ENCODE data around the gene CTR9. TPM values are rescaled to one million over a fixed set of nuclear protein-coding genes. Genes with fewer than 3 reads are reported as not detected.

Gene CTR9
- total RNA-seq, 1 donor from 2014 or later: 23.4 TPM

DNA sequence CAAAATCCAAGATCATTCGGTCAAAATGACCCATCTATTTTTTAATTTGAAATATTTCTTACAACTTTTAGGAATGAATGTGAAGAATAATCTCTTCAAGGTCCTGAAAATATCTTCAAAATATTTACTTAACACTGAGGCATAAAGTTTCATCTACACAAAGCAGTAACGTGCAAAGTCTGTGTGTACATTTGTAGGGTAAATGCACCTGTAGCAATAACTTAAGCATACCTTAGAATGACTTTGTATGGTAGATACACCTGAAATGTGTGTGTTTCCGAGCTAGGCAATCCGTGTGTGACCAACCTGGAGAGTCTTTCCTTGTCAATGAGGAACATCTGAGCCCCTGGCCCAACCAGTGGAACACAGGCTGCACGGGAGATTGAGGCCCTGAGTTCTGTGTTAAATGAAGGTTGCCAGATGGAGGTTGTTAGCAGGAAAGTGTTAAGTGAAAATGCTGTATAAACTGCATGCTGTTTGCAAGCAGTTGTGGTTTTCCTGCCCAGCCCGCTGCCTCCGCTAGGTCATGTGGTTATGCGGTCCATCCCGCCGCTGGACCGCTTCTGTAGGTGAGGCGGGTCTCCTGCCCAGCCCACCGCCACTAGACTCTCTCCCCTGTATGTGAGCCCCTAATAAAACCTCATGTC lies 7.6 kb upstream of the CTR9 start:
- no peak for ATAC-seq

DNA sequence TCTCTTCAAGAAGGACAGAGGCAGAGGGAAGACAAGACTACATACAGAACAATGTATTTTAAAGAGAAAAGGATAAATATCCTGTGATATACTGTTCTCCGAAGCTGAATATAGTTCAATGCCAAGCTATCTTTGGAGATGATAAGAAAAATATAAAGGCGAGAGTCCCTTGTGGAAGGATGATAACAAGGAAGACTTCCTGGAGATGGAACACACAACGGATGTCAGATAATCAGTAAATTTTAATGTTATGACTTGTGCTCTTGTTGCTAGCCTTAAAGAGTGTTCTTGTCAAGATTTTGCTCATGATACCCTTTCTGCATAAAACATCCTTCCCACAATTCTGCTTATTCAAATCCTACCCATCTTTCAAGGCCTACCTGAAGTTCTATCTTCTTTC lies 6.8 kb upstream of the CTR9 start:
- no peak for ATAC-seq

DNA sequence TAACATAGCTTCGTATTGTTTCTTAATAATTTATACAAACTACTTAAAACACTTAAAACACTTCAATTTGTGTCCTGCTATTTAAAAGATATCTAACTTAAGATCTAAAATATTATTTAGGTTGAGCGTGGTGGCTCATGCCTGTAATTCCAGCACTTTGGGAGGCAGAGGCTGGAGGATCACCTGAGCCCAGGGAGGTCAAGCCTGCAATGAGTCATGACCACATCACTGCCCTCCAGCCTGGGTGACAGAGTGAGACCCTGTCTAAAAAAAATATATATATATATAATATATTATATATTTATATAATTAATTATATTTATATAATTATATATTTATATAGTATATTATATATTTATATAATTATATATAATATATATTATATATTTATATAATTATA lies 4.2 kb upstream of the CTR9 start:
- no peak for ATAC-seq

DNA sequence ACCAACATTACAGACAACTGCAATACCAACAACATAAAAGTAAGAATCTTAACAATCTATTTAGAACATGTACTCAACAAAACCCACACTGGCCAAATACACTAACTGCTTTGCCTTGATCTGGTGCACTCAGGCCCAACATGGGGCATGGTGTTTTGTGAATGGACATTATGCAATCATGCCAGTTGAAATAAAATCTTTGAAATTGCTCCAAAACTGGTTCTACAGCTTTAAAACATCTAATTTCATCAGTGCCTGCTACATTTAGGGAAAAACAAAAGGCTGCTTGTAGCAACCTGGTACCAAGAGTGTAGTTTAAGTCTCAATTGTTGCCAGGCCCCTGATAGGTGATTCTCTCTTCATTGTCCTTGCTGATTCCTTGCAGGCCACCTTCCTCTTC lies 3.3 kb upstream of the CTR9 start:
- ATAC-seq: no peak

DNA sequence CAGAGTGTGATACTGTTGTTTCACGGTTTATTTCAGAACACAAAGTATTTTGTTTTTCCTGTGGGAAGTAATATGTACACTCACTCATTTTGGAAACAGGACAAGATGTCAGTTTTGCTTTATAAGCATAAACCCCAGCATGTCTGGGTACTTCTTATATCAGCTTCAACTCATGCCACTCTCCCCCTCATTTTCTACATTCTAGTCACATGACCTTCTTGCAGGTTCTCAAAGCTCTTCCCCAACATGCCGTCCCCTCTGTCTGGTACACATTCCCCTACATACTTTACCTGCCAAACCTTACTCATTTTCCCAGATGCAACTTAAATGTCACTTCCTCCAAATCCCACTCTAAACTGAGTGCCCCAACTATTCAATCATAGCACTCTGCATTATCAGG lies 1.6 kb upstream of the CTR9 start:
- ATAC-seq: no peak

DNA sequence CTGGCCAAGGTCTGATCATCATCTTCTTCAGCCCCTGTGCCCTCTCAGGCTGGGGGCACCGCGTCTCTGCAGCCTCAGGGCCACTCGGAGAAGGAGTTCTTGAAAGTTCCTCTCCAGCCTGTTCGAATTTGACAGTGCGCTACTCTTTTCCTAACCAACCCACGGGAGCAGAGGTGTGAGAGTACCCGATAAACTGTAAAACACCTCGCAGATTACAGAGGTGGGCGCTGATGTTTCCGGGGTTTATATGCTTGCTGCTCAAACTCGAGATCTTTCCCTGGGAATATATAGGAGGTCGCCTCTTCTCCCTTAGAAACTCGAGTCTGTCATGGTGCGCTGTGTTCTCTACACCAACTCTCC lies 515 bp downstream of the CTR9 start:
- ATAC-seq: peak; percentile 25

DNA sequence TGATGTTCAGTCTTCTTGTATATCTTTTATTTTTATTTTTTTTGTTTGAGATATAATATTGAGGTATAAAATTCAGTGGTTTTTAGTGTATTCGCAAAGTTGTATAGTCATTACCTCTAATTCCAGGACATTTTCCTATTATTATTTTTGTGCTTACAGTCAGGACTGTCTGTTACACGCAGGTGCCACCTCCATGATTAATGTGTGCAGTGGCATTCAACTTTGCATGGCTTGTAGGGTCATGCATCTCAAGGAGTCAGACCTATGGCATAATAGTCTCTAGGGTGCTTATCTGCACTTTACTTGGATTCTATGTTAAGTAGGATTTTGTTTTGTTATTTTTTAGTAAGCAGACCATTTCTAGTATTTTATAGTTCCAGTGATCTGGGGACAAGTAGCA lies 1.0 kb downstream of the CTR9 start:
- ATAC-seq: peak; percentile 62

DNA sequence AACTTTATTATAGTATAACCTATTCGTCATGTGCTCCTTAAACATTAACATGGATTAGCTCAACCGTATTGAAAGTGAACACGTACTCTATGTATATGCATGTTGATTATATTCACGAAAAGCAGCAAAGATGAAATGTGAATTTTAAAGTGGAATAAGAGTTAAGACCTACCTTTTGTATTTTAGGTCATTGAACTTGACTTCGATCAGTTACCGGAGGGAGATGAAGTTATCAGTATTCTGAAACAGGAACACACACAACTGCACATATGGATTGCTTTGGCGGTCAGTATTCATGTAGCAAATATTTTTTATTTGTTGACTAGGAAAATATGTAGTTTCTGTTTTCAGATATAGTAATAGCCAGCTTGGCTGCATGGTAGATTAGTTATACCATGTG lies 1.4 kb downstream of the CTR9 start:
- no peak for ATAC-seq

DNA sequence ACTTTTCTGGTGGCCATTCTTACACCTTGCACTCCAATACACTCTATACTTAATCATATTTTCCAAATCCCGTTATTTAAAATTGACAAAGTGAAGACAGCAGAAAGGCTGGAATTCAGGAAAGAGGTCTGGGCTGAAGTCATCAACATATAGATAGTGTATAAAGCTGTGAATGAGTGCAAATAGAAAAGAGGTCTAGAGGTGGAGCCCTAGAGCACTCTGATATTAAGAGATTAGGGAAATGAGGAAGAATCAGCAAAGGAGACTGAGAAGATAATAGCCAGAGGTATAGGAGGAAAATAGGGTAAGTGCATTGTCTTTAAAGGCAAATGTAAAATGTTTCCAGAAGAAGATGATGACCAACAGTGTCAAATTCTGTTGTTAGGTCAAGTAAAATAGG lies 7.9 kb downstream of the CTR9 start:
- peak; percentile 31 for ATAC-seq

DNA sequence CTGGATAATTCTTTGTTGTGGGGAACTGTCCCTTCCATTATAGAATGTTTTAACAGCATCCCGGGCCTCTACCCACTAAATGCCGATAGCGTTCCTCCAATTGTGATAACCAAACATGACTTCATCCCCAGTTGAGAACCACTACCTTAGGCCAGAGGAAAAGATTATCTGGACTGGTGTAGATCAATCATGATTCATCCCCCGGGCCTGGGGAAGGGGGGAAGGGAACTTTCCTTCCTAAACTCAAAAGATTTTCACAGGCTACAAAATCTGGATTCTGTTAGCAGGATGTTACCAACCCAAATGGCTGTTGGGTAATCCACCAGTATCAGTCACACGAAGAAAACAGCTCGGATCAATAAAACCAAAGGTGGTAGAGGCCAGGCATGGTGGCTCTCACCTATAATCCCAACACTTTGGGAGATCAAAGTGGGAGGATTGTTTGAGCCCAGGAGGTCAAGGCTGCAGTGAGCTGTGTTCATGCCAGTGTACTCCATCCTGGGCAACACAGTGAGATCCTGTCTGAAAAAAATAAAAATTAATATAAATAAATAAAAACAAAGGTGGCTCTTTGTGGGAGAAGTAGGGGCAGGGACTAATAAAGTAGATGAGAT lies 10.1 kb downstream of the CTR9 start:
- ATAC-seq: no peak

DNA sequence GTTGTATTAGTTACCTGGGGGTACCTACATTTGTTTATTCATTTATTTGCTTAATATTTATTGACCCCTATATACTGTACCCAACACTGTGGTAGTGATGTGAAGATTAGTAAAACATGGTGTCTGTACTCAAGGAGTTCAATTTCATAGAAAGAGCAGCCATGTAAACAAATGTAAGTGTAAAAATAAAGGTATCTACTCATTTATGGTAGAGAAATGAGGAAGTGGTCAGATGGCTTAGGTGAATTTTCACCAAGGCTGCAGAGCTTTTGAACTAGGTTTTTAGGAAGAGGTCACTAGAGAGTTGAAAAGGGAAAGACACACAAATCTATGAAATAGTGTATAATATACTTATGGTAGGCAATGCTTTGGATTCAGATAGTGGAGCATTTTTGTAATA lies 11.1 kb downstream of the CTR9 start:
- ATAC-seq: no peak

DNA sequence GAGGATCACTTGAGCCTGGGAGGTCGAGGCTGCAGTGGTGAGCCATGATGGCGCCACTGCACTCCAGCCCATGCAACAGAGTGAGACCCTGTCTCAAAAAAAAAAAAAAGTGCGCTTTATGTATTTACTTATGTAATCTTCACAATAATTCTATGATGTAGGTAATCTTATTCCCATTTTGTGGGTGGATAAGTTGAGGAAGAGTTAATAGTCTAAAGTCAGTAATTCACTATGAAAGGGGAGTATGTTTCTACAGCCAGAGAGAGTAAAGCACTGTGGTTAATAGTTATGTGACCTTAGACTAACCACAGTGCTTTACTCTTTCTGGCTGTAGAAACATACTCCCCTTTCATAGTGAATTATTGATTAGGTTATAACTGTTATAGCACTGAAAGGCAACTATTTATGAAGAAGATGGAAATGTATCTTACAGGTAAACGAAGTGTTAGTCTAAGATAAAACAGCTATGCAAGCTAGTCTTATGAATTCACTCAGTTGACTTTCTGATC lies 11.9 kb downstream of the CTR9 start:
- no peak for ATAC-seq

DNA sequence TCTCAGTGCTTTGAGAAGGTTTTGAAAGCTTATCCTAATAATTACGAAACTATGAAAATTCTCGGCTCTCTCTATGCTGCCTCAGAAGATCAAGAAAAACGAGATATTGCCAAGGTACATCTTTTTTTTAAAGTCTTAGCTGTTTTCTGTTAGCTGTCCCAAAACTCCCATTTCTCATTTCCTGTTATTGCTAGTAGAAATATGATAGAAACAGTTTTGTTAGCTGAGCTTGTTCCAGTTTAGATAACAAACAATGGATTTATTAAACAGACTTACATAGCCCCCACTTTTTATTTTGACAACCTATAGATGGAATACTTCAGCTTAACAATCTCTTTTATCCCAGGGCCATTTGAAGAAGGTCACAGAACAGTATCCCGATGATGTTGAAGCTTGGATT lies 12.7 kb downstream of the CTR9 start:
- no peak for ATAC-seq

DNA sequence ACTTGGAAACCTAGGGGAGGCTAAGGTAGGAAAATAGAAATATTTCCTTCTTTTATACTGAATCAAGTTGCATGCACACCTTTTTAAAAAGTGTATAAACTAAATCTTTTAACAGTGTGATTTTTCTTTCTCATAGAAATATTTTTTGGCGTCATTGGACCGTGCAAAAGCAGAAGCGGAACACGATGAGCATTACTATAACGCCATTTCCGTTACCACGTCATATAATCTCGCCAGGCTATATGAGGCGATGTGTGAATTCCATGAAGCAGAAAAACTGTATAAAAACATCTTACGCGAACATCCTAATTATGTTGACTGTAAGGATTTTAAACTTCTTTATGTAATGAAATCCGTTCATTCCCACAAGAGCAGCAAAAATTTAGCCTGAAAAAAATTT lies 13.4 kb downstream of the CTR9 start:
- no peak for ATAC-seq

DNA sequence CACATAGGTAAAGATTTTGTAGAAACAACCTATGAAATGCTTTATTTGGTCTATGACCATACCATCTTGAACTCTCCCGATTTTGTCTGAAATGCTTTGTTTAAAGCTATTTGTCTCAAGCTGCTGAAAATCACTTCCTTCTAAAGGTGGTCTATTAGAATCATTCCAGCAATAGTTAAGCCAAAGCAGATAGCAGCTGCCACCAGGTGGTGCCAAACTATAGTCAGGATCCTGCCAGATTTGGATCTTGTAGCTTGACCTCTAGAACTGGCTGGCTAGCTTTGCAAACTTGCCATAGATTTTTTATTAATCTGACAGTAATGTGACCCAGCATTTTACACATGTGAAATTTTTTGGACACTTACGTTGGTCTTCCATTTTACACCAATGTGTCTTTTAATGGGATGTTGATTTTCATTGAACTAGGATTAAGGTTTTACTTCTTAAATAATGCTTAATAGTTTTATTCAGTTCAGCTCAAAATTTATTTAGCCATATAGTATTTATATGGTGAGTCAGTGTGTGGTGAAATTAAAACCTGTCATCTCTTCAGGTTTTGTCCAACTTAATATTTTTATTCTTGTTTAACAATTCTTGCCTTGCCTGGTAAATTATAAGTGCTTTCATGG lies 19.7 kb downstream of the CTR9 start:
- ATAC-seq: peak; percentile 43

DNA sequence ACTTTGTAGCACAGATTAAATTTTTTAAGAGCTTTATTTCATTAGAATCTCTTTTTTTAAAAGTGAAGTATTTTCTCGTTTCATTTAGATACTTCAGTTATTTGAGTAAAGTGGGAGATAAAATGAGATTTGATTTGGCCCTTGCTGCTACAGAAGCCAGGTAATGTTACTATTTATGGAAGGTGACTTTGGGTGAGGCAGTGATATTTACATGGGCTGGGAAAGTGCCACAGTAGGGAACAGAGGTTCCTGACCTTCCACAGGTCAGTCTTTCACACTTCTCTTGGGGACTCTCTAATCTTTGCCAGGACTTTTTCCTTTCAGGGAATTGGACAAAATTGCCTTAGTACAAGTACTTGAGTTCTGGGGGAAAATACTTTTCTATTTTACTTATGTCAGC lies 20.4 kb downstream of the CTR9 start:
- ATAC-seq: no peak

DNA sequence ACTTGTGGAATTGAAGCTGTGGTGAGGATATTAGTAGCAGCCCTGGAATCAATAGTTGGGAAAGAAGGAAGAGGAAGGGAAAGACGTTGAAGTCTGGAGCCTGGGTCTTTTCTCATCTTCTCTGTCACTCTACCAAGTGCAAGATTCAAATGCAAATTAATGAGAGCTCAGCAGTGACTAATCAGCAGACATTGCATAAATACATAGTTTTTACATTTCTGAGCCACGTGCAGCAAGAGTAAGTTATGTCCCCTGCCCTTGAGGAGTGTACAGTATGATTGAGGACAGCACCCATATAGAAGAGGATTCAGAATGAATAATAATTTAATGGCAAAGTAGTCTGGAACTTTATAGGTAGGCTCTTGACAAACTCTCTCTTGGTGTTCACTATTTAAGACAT lies 23.8 kb downstream of the CTR9 start:
- ATAC-seq: no peak

DNA sequence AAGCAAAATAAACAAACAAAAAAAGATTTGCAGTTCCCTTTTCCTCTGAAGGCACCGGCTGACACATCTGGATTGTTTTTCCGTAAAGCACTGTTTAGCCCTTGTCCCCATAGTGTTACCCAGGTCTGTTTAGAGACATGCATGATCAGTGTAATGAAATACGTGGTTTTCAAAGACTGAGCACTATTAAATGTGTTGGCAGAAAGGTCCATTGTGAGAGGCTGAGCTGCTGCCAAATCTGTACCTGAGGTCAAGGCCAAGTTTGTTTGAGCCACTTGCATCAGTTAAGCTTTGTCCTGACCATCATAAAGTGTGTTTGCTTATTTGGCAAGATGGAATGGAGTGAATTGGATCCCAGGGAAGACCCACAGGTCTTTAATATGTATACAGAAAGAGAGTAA lies 26.3 kb downstream of the CTR9 start:
- ATAC-seq: no peak

DNA sequence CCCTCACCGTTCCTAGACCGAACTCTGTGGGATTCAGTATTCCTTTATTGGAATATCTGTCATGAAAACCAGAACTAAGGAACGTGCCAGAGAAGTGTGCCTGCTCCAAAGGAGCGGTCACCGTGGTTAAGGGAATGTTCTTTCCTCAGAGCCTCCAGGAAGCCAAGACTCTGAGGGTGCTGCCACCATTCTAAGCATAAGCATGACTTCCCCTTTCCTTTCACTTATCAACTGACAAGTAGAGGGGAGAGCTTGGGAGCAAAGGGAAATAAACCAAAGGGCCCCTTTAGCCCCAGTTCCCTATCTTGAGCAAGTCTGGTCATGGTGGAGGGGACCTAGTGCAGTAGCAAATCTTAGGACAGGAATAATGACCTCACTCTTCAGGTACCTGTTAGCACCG lies 26.8 kb downstream of the CTR9 start:
- no peak for ATAC-seq

DNA sequence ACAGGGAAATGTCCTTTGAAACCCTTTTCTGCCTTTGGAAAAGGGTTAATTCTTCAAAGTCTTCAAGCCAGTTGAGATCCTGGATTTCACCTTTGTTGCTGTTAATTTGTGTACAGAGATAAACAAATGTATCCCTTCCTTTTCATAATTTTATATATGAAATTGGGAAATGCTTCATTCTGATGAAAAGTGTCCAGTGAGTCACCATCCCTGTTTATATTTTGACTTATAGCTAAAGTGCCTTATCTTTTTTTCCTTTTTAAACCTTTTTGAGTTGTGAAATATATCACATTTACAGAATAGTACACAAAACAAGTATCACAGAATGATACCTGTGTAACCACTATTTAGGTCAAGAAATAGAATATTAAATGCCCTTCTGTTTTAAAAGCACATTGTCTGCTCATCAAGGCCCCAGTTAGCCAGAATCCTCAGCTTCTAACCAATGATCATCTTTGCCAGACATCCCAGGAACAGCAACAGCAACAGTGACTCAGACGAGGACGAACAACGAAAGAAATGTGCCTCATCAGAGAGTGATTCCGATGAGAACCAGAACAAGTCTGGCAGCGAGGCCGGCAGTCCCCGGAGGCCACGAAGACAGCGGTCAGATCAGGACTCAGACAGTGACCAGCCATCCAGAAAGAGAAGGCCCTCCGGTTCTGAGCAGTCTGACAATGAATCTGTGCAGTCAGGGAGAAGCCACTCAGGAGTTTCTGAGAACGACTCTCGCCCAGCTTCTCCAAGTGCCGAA lies 27.3 kb downstream of the CTR9 start:
- no peak for ATAC-seq

DNA sequence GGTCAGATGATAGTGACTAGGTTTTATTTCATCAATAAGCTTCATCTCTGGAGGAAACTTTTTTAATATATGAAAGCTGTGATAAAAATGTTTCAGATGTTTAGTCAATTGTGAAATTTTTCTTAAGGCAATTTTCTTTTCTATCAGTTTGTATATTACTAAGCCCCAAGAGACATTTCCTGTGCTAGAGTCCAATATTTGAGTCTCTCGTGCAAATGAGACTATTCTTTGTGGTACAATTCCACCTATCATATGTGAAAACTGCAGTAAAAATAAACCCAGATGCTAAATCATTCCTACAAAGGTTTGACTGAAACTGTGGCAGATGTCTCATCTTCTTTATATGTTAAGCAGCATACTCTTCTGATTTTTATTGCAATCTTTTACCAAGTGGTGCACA lies 28.0 kb downstream of the CTR9 start:
- ATAC-seq: no peak

DNA sequence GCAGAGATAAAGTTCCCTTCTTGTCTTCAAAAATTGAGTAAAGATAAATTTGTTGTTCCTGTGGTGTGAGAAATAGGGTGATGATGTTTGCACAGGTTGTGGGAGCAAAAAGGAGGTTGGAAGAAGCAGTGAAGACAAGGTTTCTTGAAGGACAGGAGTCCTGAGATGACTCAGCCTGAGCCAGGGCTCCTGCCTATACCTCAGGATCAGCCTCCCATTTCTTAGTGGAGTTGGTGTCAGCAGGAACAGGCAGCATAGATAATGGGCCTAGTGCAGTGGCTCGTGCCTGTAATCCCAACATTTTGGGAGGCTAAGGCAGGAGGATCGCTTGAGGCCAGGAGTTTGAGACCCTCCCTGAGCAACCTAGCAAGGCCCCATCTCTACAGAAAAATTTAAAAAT lies 29.0 kb downstream of the CTR9 start:
- ATAC-seq: no peak
